OCI-LY1 (cell line): ENCODE data around the gene SEC23IP.

Experiments used
- H2AFZ ChIP-seq: fragments of 200-600 bp; sonication (generic), shearing (Covaris generic); 2 replicates; pipeline ENCODE4 v1.6.0; 2014; ENCODE audit warnings: antibody characterized with exemption, mild to moderate bottlenecking, low read length
- H3F3A ChIP-seq: fragments of 200-600 bp; sonication (generic), shearing (Covaris generic); 2 replicates; pipeline ENCODE4 v1.6.0; 2014; ENCODE audit warnings: mild to moderate bottlenecking, antibody characterized with exemption, low read length, moderate library complexity; ENCODE audit not compliant: insufficient read depth
- H3K27ac ChIP-seq: fragments of 200-600 bp; sonication (generic); 2 replicates; pipeline ENCODE4 v1.5.1; 2014; ENCODE audit warnings: low read length, mixed run types, mild to moderate bottlenecking, low read depth; ENCODE audit not compliant: poor library complexity, severe bottlenecking
- H3K27me3 ChIP-seq: fragments of 200-600 bp; sonication (generic); 2 replicates; pipeline ENCODE4 v1.6.0; 2014; ENCODE audit warnings: antibody characterized with exemption, mild to moderate bottlenecking, low read length, moderate library complexity; ENCODE audit not compliant: insufficient read depth
- H3K36me3 ChIP-seq: fragments of 200-600 bp; sonication (generic); 2 replicates; pipeline ENCODE4 v1.6.1; 2014; ENCODE audit warnings: mild to moderate bottlenecking, antibody characterized with exemption, low read length, moderate library complexity, mixed read lengths; ENCODE audit not compliant: insufficient read depth
- H3K4me1 ChIP-seq: fragments of 200-600 bp; sonication (generic); 2 replicates; pipeline ENCODE4 v1.5.1; 2014; ENCODE audit warnings: mild to moderate bottlenecking, low read length, moderate library complexity; ENCODE audit not compliant: insufficient read depth, severe bottlenecking
- H3K4me2 ChIP-seq: fragments of 200-600 bp; sonication (generic), shearing (Covaris generic); 2 replicates; pipeline ENCODE4 v1.6.1; 2014; ENCODE audit warnings: low read length
- H3K4me3 ChIP-seq: fragments of 200-600 bp; sonication (generic); 2 replicates; pipeline ENCODE4 v1.5.1; 2014; ENCODE audit warnings: low read length, low read depth, mild to moderate bottlenecking, mixed read lengths; ENCODE audit not compliant: poor library complexity, severe bottlenecking
- H3K79me2 ChIP-seq: fragments of 200-600 bp; shearing (Covaris generic); 2 replicates; pipeline ENCODE4 v1.6.1; 2016; ENCODE audit warnings: mixed run types, low read length, mixed read lengths; ENCODE audit not compliant: insufficient read depth
- H3K9ac ChIP-seq: fragments of 200-600 bp; sonication (generic), shearing (Covaris generic); 2 replicates; pipeline ENCODE4 v1.6.1; 2014; ENCODE audit warnings: mild to moderate bottlenecking, low read length, mixed read lengths
- H3K9me2 ChIP-seq: fragments of 200-600 bp; sonication (generic), shearing (Covaris generic); 2 replicates; pipeline ENCODE4 v1.6.1; 2014; ENCODE audit warnings: low read depth, mild to moderate bottlenecking, low read length, mixed read lengths
- H3K9me3 ChIP-seq: fragments of 200-600 bp; shearing (Covaris generic); 2 replicates; pipeline ENCODE4 v1.6.1; 2014; ENCODE audit warnings: low read length, mixed read lengths
- H4K20me1 ChIP-seq: fragments of 200-600 bp; sonication (generic), shearing (Covaris generic); 2 replicates; pipeline ENCODE4 v1.6.0; 2016; ENCODE audit warnings: mild to moderate bottlenecking, low read length; ENCODE audit not compliant: insufficient read depth
- CTCF ChIP-seq: fragments of 200-600 bp; sonication (generic), shearing (Covaris generic); IDR thresholded peaks from 2 replicates; pipeline ENCODE4 v1.5.1; 2017; ENCODE audit warnings: mild to moderate bottlenecking, antibody characterized with exemption, low read length, moderate library complexity, mixed read lengths
- EZH2 ChIP-seq: fragments of 200-600 bp; sonication (generic), shearing (Covaris generic); IDR thresholded peaks from 2 replicates; pipeline ENCODE4 v1.8.0; 2017; ENCODE audit warnings: borderline replicate concordance, mixed run types, mild to moderate bottlenecking, antibody characterized with exemption, low read length, moderate library complexity, mixed read lengths

Gene SEC23IP

GRCh38 chr10:119976421-119976820 lies 83.9 kb downstream of the SEC23IP start:
- no peak overlapping the region for H2AFZ ChIP-seq
- H3K36me3 ChIP-seq, result no peaks in the 10 kb centered on the region
- H3K9me2 ChIP-seq, result no peaks in the 10 kb centered on the region
- no peak for TF ChIP-seq EZH2
- TF ChIP-seq CTCF, result no peak
- H3K79me2 ChIP-seq, result no peaks in the 10 kb centered on the region
- H3K9ac ChIP-seq, result no peak overlapping the region
- H3K4me1 ChIP-seq, result no peaks in the 10 kb centered on the region
- H3K27me3 ChIP-seq, result no peaks in the 10 kb centered on the region
- no peak overlapping the region for H3K27ac ChIP-seq
- H3F3A ChIP-seq, result no peaks in the 10 kb centered on the region
- no peaks in the 10 kb centered on the region for H4K20me1 ChIP-seq
- no peak overlapping the region for H3K4me3 ChIP-seq
- no peaks in the 10 kb centered on the region for H3K9me3 ChIP-seq
- no peak overlapping the region for H3K4me2 ChIP-seq

GRCh38 chr10:119980956-119981750 lies 88.6 kb downstream of the SEC23IP start:
- H3K4me2 ChIP-seq, result no peak overlapping the region
- no peak overlapping the region for H3K9ac ChIP-seq
- H3K36me3 ChIP-seq, result no peaks in the 10 kb centered on the region
- H3K79me2 ChIP-seq, result no peaks in the 10 kb centered on the region
- H4K20me1 ChIP-seq, result no peaks in the 10 kb centered on the region
- no peaks in the 10 kb centered on the region for H3K27me3 ChIP-seq
- H3K9me3 ChIP-seq, result no peaks in the 10 kb centered on the region
- H3K27ac ChIP-seq, result no peak overlapping the region
- no peaks in the 10 kb centered on the region for H3K4me1 ChIP-seq
- H2AFZ ChIP-seq, result no peak overlapping the region
- H3K4me3 ChIP-seq, result no peak overlapping the region
- no peaks in the 10 kb centered on the region for H3F3A ChIP-seq
- no peaks in the 10 kb centered on the region for H3K9me2 ChIP-seq
- no peak for TF ChIP-seq CTCF

GRCh38 chr10:119981826-119982225 lies 89.3 kb downstream of the SEC23IP start:
- Histone ChIP-seq H3K79me2 (no peaks in the 10 kb centered on the region), H3K9ac (no peak overlapping the region), H3F3A (no peaks in the 10 kb centered on the region), H3K4me3 (no peak overlapping the region), H3K4me1 (no peaks in the 10 kb centered on the region), H3K27me3 (no peaks in the 10 kb centered on the region), H3K36me3 (no peaks in the 10 kb centered on the region), H3K27ac (no peak overlapping the region), H3K9me3 (no peaks in the 10 kb centered on the region), H4K20me1 (no peaks in the 10 kb centered on the region), H3K9me2 (no peaks in the 10 kb centered on the region), H2AFZ (no peak overlapping the region), H3K4me2 (no peak overlapping the region)
- no peak for TF ChIP-seq CTCF
- TF ChIP-seq EZH2, result no peak
